DND-41 (cell line): ENCODE results near the gene PRMT3.

Source experiments
- ATAC-seq: fragments of 200-7000 bp; cut with Tn5 transposase; 3 replicates; pipeline ENCODE4 v1.9.1; 2021; ENCODE audit warnings: low read depth; ENCODE audit not compliant: insufficient read depth
- DNase-seq: peaks from one replicate; pipeline ENCODE4 v3.0.0-alpha.2; 2020
- H2AFZ ChIP-seq: 2 replicates; pipeline ENCODE4 v1.6.0; 2012; ENCODE audit warnings: low read depth, low read length
- H3K27ac ChIP-seq: 2 replicates; pipeline ENCODE4 v1.5.1; 2012; ENCODE audit warnings: low read length, inconsistent platforms
- H3K27me3 ChIP-seq: fragments of 200-600 bp; sonication (generic); 2 replicates; pipeline ENCODE4 v1.6.0; 2012; ENCODE audit warnings: low read length, mild to moderate bottlenecking, inconsistent platforms; ENCODE audit not compliant: insufficient read depth, poor library complexity
- H3K36me3 ChIP-seq: 2 replicates; pipeline ENCODE4 v1.5.1; 2012; ENCODE audit warnings: low read length, inconsistent platforms; ENCODE audit not compliant: insufficient read depth
- H3K4me1 ChIP-seq: 2 replicates; pipeline ENCODE4 v1.5.1; 2012; ENCODE audit warnings: mild to moderate bottlenecking, low read length; ENCODE audit not compliant: insufficient read depth
- H3K4me2 ChIP-seq: 2 replicates; pipeline ENCODE4 v1.6.0; 2012; ENCODE audit warnings: mild to moderate bottlenecking, moderate library complexity, low read length, inconsistent platforms; ENCODE audit not compliant: insufficient read depth
- H3K4me3 ChIP-seq, 2 experiments: fragments of 200-600 bp in 1 of 2; shearing (Covaris generic) in 1 of 2; 2 replicates each; pipeline ENCODE4 v1.5.1; 2012 to 2016; ENCODE audit warnings: inconsistent platforms in 2 of 2, low read length in 2 of 2, mild to moderate bottlenecking in 2 of 2, low read depth in 1 of 2, moderate library complexity in 1 of 2
- H3K79me2 ChIP-seq: 2 replicates; pipeline ENCODE4 v1.6.0; 2012; ENCODE audit warnings: low read length, inconsistent platforms; ENCODE audit not compliant: insufficient read depth
- H3K9ac ChIP-seq: 2 replicates; pipeline ENCODE4 v1.6.0; 2012; ENCODE audit warnings: low read depth, mild to moderate bottlenecking, inconsistent platforms, low read length, moderate library complexity
- H3K9me3 ChIP-seq: 2 replicates; pipeline ENCODE4 v1.5.1; 2012; ENCODE audit warnings: low read length, moderate library complexity, mild to moderate bottlenecking, inconsistent platforms; ENCODE audit not compliant: insufficient read depth, severe bottlenecking
- H4K20me1 ChIP-seq: 2 replicates; pipeline ENCODE4 v1.6.0; 2012; ENCODE audit warnings: low read length; ENCODE audit not compliant: insufficient read depth
- CTCF ChIP-seq: IDR thresholded peaks from 2 replicates; pipeline ENCODE4 v1.5.1; 2012; ENCODE audit warnings: borderline replicate concordance, low read length, moderate library complexity, mild to moderate bottlenecking; ENCODE audit not compliant: poor library complexity, severe bottlenecking; ENCODE audit errors: extremely low read depth
- EZH2 ChIP-seq: IDR thresholded peaks from 3 replicates; pipeline ENCODE4 v1.6.1; 2012; ENCODE audit warnings: borderline replicate concordance, low read depth, mild to moderate bottlenecking, moderate library complexity, low read length, inconsistent platforms; ENCODE audit not compliant: severe bottlenecking

Gene PRMT3

GRCh38 chr11:20536784-20537183, 149.3 kb downstream of the PRMT3 start:
- Histone ChIP-seq H3K4me1 (no peaks in the 10 kb centered on the region), H3K27me3 (no peaks in the 10 kb centered on the region), H3K27ac (no peak overlapping the region), H3K9ac (no peak overlapping the region), H3K36me3 (no peaks in the 10 kb centered on the region), H3K4me2 (no peak overlapping the region), H3K79me2 (no peaks in the 10 kb centered on the region), H2AFZ (no peak overlapping the region), H3K4me3 (no peak overlapping the region), H4K20me1 (no peaks in the 10 kb centered on the region), H3K9me3 (no peaks in the 10 kb centered on the region)
- no peak for TF ChIP-seq CTCF
- no peak for TF ChIP-seq EZH2
- ATAC-seq (no peak), DNase-seq (no peak)

- DNase-seq (no peak), ATAC-seq (no peak)
- Histone ChIP-seq H2AFZ (no peak overlapping the region), H3K79me2 (no peaks in the 10 kb centered on the region), H3K9me3 (no peaks in the 10 kb centered on the region), H3K27ac (no peak overlapping the region), H3K4me2 (no peak overlapping the region), H3K4me1 (no peaks in the 10 kb centered on the region), H3K27me3 (no peaks in the 10 kb centered on the region), H3K4me3 (no peak overlapping the region), H3K36me3 (no peaks in the 10 kb centered on the region), H3K9ac (no peak overlapping the region), H4K20me1 (no peaks in the 10 kb centered on the region)
- TF ChIP-seq CTCF (no peak), EZH2 (no peak)
Observed at GRCh38 chr11:20541503-20541902, 154.0 kb downstream of the PRMT3 start.

- H3K4me2 ChIP-seq: no peak overlapping the region
- H3K4me1 ChIP-seq: no peaks in the 10 kb centered on the region
- H3K79me2 ChIP-seq: no peaks in the 10 kb centered on the region
- no peak overlapping the region for H2AFZ ChIP-seq
- no peak for ATAC-seq
- DNase-seq: no peak
- H3K9me3 ChIP-seq: no peaks in the 10 kb centered on the region
- H3K9ac ChIP-seq: no peak overlapping the region
- TF ChIP-seq CTCF (no peak), EZH2 (no peak)
- H3K27me3 ChIP-seq: no peaks in the 10 kb centered on the region
- no peaks in the 10 kb centered on the region for H3K36me3 ChIP-seq
- no peaks in the 10 kb centered on the region for H4K20me1 ChIP-seq
- no peak overlapping the region for H3K27ac ChIP-seq
- H3K4me3 ChIP-seq: no peak overlapping the region
Observed at GRCh38 chr11:20544603-20545237, 157.2 kb downstream of the PRMT3 start.
